DMS114 treated with DMSO at 0.1 percent for 48 hours (cell line): ENCODE results near the gene CCNA2.

Experiments
- DNase-seq: peaks from one replicate; lab custom pipeline; 2025; ENCODE audit not compliant: unreplicated experiment; lab: John Stamatoyannopoulos, UW

The CCNA2 gene

DNA sequence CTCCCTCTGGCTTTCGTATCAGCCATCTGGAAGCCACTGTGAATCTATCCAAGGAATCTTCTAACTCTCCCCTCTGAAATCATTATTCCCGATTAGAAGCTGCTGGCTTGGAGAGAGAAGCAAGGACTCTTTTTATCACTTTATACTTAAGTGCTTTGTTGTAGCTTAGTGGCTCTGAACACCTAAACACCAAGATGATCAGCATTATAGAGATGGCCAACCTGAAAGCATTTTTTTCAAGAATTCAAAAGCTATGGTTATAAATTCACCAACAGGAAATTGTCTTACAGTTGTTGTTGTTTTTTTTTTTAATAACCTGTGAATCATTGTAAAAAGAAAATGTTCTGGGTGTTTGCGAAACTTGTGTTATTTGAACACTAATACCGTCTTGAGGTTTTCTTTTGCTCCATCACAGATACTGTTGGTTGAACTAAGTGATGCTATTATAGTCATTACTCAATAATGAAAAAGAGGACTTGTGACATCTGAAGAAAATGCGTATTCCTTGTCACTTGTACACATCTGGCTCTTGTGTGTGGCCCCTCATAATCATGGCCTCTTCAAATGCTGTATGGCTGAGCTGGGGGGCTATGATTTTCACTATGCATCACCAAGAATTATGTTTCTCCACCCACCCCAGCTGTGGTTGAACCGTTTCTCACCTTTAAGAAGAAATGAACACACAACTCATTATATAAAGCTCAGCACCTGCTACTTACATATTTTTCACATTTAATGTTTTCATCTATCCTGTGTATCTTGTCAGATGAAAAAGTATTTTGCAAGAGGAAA lies 46.9 kb downstream of the CCNA2 start:
- no peak for DNase-seq

DNA sequence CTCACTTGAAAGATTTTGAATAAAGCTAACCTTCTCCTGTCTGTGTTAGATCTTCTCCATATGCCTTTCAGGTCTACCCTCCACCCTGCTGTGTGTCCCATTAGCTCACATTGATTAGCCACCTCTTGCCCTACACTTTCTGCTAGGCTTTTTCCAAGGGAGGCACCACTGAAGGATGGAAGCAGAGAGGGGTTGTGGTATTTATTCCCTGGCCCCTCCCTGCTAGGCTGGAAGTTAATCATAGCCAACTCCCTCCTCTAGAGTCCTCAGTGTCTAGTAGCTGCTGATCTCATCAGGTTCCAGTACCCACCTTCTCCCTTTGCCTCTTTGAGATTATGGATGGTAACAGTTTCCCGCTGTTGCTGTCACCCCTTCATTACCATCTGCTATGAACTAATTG lies 49.8 kb downstream of the CCNA2 start:
- DNase-seq: no peak

DNA sequence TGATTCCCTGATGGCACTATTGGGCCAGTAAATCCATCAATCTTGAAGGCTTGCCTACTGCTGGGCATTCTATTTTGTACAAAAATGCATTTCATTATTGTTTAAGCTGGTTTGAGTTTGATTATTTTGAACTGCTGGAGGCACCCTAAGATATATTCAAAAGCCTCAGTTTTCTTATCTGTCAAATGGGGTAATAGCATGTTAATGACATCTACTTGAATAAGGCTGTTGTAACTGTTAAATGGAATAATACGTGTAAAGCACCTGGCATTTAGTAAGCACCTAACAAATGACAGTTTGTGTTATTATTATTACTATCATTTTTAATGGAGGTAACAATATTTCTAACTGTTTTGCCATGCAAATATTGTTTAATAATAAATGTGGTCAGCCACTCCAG lies 51.8 kb downstream of the CCNA2 start:
- no peak for DNase-seq

DNA sequence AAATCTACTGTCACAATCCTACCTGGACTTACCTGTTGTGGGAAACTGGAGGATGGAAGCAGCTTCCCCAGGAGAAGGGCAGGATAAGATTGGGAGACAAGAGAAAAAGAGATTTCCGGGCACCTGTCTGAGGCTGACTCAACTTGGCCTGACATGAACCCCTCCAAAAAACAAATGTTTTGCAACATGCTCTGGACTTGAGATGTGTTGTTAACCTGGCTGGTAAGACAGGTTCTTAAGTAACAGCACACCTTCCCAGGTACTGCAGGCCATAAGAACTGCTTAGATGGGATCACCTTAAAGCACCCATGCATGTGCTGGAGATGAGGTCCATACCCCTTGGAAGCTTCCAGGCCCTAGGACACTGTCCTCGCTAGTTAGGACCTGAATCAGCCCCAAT lies 54.3 kb downstream of the CCNA2 start:
- no peak for DNase-seq

DNA sequence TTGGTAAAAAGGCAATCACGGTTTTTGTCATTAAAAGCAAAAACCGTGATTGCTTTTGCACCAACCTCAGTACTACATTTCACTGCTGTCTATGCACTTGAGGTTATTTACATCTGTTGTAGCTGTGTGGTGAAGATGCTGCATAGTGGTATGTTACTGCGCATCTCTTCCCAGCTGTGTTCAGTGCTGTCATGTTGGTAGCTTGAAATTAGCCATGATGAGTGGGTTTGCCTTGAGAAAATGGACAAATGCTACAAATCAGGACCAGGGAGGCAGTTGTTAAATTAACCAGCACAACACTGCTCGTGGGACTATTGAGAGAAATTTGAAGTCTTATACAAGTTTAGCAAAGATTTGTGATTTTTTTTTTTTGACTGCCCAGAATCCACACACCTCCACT lies 56.5 kb downstream of the CCNA2 start:
- DNase-seq: no peak
